HG03565 (cell line): ENCODE results near the gene KRTAP5-1.

Experiments
- ATAC-seq: cut with Tn5 transposase; IDR thresholded peaks from one replicate; pipeline ENCODE4 v1.9.1; 2021; ENCODE audit warnings: mild to moderate bottlenecking, moderate library complexity; ENCODE audit not compliant: unreplicated experiment

Gene KRTAP5-1

DNA sequence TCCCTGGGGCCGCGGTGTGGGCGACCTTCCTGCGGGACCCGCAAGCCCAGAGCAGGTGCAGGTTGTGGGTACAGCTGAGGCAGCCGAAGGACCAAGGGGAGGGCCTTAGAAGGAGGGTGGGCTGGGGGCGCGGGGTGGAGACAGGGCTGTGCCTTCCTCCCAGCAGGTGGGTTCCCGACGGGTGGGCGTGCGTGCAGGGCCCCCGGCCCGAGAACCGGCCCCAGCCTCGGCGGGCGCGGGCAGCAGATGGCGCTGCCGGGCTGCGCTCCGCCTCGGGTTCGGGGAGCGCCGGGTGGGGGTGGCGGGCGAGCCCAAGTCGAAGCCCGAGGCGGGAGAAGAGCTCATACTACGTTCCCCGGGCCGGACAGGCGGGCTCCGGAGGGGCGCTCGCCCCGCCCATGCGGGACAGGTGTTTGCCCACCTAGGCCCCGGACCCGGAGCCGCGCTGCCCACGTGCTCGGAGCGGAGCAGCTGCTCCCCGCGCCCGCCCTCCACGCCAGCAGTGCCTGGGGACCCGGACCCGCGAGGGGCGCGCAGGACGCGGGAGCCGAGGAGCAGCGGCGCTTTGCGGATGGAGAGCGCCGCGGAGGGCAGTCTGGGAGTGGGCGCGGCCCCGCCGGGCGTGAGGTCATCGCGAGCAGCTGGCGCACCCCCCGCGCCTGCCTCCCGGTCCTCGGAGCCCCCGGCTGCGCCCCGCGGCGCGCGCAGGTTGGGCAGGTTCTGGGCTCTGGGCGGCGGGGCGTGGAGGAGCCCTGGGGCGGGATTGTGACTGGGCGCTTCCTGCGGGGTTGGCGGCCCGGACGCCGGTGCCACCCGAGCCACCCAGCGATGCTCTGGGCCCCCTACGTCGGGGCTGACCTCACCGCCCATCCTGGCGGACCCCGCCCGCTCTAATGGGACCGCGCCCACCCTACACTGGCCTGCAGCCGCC, 38.3 kb downstream of the KRTAP5-1 start:
- no peak for ATAC-seq

DNA sequence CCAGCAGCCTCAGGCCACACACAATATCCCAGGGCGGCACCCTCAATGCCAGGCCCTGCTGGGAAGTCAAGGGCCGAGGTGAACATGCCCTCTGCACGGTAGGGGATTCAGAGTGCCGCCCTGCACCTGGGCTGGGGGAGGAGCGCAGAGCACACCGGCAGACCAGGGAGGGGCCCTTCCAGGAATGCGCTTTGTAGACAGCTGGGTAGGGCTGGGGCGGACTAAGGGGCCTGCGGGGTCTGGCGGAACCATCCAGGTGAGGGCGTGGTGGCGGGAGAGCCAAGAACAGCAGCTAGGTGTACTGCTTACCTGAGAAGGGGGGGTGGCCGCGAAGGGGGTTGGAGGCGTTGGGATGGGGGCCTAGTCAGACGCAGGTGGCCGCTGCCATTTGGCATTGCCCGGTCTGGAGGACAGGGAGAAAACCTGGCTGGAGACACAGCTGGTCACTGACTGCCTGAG, 39.0 kb downstream of the KRTAP5-1 start:
- ATAC-seq = no peak

DNA sequence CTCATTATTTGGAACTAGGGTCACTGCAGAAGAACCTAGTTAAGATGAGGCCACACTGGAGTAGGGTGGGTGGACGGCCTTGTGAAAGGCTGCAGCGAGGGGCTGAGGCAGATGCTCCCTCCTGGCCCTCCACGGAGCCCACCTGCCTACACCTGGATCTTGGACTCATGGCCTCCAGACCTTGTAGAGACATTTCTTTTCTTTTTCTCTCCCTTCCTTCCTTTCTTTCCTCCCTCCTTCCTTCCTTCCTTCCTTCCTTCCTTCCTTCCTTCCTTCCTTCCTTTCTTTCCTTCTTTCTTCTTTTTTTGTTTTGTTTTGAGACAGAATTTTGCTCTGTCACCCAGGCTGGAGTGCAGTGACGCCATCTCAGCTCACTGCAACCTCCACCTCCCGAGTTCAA, 39.7 kb downstream of the KRTAP5-1 start:
- no peak for ATAC-seq

DNA sequence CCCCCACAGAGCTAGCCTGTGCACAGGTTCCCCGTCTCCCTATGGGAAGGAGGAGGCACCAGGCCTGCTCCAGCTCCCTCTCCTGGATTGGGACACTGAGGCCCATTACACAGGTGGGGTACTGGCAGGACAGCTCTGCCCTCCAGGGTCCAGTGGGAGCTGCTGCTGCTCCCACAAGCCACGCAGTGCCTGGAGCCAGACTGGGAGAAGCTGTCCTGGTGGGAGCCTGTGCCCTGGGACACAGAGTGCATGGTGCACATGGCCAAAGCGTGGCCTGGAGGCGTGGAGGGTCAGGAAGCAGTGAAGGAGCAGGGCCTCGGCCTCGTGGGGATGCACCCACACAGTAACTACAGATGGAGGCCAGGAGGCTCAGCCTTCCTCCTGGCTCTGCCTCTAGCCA, 40.5 kb downstream of the KRTAP5-1 start:
- ATAC-seq = no peak

DNA sequence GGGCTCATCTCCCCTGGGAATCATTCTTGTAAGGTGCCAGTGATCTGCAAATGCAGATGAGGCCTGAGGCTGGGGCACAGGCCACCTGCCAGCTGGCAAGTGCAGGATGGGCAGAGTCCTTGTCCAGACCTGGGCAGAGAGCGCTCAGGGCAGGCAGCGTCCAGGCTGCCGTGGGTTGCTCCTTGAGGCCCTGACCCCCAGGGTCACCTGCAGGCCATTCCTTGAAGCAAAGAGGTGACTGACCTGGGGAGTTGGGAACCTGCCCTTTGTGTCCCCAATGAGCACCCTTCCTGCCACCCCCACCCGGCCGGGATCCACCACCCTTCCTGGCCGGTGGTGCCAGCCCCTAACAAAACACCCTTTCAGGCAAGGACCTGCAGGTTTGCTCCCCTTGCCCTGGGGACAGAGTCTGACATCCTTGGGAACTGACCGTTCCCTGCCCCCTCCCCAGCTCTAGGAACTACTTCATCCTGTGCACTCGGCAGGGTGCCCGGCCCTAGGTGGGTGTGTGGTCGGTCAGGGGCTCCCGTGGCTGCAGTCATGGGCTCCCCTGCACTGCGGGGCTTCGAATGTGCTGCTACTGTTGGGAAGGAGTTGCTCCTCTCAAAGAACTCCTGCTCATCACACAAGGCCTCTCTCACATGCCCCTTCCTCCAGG, 41.3 kb downstream of the KRTAP5-1 start:
- ATAC-seq = no peak

DNA sequence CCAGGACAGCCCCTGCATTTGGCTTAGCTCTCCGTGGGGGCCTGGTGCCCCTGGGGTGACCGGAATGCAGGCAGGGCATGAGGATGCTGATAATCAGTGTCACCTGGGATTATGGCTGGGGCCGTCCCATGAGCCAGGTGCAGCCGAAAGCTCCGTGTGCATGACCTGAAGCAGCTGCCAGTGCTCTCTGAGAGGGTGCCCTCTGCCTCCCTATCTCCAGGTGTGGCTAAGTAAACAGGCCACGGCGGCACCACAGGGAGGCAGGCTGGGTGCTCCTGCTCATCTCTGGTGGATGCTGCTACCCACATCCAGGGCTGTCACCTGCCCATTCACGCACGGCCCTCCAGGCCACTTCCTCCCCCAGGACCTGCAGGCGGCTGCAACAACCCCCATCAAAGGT, 42.8 kb downstream of the KRTAP5-1 start:
- no peak for ATAC-seq

DNA sequence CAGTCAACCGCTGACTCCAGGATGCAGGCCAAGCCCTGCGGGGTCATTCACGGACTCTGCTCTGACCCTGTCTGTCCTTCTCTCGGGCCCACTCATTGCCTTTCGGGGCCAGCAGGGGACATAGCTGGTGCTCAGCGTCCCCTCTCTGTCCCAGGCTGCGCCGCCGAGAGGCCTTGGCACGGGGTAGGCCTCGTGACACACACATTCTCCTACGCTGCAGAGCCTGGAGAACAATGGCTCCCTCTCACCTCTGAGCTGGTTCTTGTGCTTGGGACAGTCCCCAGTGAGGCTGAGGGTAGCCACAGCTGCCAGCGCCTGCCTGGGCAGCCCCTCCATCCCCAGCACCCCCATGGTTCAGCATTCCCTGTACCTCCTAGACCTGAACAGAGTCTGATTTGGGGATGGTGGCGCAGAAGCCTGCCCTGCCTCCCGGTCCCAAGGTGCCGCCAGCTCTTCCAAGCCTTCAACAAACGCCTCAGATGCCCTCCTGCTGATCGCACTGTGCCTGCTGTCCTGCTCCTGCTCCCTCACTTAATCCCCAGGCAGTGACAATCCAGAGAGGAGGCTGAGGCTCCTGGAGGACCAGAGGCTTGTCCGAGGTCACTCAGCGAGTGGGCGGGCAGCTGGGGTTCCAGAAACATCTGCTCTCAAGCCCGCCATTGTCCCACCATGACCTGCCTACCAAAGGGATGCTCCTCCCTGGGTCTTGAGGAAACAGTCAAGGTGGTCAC, 43.4 kb downstream of the KRTAP5-1 start:
- ATAC-seq = no peak

DNA sequence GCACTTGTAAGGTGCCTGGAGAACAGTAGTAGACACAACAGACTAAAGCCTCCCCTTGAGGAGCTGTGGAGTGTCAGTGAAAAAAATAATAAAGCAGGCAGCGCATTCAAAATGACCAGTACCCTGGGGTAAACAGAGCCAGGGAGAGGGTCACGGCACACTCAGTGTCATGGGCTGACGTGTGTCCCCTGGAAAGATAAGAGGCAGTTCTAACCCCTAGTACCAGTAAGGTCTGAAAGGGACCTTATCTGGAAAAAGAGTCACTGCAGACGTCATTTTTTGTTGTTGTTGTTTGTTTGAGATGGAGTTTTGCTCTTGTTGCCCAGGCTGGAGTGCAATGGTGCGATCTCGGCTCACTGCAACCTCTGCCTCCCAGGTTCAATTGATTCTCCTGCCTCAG, 45.0 kb downstream of the KRTAP5-1 start:
- no peak for ATAC-seq

DNA sequence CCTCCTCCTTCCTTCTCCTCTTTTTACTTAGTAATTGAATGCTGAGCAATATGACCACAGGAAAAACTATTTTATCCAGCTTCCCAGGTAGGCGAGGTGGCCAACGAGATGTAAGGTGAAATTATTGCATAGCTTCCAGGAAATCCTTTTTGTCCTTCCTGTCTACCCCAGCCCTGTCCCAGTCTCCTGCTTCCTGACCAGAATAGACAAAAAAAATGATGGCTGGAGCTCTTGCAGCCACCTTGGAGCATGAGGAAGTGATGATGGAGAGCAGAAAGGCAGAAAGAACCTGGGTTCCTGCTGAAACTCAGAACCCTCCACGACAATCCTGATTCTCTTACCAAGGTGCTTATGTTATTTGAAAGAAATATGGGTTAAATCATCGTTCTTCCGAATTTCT, 46.9 kb downstream of the KRTAP5-1 start:
- no peak for ATAC-seq

DNA sequence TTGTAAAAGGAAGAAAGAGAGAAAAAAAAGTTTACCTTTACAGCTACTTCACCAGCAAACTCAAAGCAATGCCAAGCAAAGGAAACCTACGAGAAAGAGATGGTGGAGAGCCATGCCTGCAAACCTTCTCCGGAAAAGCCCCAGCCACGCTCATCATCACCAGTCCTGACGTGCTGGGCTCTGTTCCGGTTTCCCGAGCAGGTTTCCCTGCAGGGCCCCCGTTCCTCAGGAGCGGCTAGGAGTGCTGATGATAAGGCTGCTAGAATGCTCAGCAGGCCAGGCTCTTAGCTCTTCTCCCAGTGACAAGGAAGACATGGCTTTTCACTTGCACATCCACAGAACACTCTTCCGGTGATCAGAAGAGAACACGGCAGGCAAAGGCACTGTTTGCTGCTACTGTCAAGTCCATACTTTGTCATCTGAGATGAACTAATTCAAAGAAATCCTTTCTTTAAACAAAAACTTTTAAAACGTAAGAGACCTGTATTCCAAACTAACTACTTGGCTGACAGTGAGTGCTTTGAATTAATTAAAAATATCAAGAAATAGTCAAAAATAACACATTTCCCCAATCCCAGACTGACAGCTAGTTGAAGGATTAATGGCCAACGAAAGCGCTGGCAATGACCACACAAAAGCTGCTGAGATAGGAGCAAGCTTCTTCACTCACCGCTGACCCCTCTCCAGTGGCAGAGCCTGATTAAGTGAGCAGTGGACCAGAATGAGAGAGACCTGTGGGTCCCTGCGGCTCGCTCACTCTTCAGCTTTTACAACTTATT, 48.8 kb downstream of the KRTAP5-1 start:
- no peak for ATAC-seq

DNA sequence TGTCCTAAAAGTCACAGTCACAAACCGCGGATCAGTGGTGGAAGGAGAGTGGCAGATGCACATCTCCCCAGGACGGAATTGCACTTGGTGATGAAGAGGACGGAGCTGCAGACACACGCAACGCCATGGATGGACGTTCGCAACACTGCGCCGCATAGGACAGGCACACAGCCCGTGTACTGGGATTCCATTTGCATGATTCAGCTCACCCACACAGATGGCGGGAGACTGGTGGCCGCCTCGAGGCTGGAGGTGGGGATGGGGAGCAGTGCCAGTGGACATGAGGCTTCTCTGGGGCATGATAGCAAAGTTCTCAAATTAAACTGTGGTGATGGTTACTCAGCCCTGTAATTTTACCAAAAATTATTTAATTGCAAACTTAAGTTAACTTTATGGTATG, 50.4 kb downstream of the KRTAP5-1 start:
- no peak for ATAC-seq
